GM19452 (cell line): Measurements from ENCODE around the gene RPGRIP1L.

Source experiments
- ATAC-seq: cut with Tn5 transposase; IDR thresholded peaks from one replicate; pipeline ENCODE4 v1.9.1; 2021; ENCODE audit not compliant: unreplicated experiment

Gene RPGRIP1L

DNA sequence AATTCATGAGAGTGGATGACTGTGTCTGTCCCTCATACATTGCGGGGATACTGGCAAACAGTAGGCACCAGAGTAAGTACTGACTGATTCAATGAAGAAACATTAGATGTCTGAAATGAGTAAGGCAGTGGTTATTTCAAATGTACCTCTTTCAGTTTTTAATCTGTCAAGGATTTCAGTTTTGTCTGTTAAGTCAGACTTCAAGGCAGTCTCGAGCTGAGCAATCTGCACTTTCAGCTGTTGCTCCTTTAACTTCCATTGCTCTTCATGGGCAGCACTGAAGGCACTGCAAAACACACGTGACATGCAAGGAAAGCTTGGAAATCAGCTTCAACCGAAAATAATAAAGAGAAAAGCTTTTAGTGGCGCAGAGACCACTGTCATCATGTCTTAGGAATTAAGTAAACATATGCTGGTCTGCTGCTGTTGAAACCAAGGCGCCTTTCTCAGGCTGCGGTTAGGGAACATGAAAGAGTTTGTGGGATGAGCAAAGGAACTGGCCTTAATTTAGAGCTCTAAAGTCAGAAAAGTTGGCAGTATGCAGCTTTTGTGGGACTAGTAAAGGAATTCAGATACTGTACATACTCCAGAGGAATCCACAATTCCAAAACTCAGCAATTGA, 38.8 kb downstream of the RPGRIP1L start:
- no peak for ATAC-seq

DNA sequence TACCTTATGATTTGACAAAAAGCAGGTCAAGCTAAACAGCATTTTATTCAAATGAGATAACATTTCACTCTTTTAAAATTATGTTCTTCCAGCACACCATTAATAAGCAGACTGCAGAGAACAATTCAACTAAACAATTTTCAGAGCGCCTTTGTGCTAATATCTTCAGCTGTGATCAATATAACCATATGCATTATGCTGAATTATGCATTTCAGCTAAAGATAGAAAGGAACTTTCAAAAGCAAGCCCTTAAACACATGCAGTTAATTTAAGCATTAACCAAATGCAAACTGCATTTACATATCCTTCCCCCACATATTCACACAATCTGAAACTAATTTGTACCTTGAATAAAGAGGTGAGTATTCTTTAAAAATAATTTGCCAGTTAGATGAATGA, 41.6 kb downstream of the RPGRIP1L start:
- ATAC-seq = no peak

DNA sequence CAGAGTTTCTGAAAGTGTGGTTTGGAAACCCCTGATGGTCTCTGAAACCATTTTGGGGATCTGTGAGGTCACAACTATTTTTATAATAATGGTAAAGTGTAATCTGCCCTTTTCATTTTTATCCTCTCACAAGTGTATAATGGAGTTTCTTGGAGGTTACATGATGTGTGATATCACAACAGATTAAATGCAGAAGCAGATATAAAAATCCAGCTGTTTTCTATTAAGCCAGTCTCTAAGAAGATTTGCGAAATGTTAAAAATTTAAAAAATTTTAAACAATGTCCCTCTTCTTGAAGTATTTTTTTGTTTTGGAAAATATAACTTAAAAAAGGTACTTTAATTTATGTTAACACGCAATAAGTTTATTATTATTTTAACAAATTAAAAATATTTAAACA, 48.7 kb downstream of the RPGRIP1L start:
- ATAC-seq = no peak

DNA sequence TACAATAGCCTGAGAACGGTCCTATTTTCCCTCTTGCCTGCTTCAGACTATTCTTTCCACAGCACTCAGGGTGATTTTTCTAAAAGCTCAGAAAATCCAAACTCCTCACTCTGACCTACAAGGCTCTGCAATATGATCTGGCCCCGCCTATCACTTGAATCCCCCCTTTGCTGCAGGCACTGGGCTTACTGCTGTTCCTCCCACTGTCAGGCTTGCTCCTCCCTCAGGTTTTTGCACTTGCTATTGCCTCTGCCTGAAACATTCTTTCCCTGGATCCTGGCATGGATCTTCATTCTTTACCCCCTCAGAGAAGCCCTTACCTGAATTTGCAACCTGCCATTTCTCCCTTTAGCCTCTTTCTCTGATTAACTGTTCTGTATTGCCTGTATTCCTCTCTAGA, 52.3 kb downstream of the RPGRIP1L start:
- no peak for ATAC-seq

DNA sequence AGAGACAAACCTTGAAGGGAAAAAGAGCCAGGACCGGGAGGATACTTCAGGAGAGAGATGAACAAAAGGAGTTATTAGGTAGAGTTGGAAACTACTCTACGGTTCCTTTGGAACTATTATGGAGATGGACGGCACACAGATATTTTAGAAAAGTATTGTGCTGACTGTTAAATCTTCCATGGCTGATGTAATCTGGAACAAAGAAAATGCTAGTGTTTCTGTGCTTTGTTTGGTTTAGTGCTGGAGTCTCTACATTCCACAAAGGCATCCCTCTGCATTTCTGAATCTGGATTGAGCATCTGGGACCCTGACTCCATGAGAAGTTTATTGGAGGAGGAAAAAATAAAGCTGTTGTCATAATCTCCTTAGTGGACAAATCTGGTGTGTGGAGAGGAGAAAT, 57.2 kb downstream of the RPGRIP1L start:
- no peak for ATAC-seq

GRCh38 chr16:53643474-53643873, 60.2 kb downstream of the RPGRIP1L start:
- no peak for ATAC-seq

DNA sequence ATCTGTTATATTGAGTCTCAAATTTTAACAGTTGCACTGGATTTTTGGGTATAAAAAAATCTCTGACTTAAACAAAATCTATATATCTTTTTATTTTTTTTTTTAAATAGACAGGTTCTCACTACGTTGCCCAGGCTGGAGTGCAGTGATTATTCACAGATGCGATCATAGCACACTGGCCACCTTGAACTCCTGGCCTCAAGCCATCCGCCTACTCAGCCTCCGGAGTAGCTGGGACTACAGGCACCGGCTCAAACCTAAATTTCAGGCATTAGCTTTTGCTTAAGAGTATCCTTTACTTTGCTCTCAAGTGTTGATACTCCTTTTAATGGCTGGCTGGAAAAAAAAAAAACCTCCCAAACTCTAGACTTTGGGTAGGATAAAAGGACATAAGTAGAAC, 61.6 kb downstream of the RPGRIP1L start:
- ATAC-seq = no peak

DNA sequence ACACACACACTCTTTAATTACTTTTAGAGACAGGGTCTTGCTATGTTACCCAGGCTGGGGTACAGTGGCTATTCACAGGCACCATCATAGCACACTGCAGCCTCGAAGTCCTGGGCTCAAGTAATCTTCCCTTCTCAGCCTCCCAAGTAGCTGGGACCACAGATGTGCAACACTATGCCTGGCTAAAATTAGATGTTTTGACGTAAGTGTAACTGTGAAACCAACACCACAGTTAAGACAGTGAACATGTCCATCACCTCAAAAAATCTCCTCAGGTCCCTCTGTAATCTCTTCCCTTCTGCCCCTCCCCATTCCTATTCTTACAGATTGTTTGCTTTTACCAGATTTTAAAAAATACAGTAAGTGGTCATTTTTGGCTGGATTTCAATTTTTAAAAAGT, 66.7 kb downstream of the RPGRIP1L start:
- ATAC-seq = no peak

GRCh38 chr16:53632526-53632925, 71.1 kb downstream of the RPGRIP1L start:
- no peak for ATAC-seq

DNA sequence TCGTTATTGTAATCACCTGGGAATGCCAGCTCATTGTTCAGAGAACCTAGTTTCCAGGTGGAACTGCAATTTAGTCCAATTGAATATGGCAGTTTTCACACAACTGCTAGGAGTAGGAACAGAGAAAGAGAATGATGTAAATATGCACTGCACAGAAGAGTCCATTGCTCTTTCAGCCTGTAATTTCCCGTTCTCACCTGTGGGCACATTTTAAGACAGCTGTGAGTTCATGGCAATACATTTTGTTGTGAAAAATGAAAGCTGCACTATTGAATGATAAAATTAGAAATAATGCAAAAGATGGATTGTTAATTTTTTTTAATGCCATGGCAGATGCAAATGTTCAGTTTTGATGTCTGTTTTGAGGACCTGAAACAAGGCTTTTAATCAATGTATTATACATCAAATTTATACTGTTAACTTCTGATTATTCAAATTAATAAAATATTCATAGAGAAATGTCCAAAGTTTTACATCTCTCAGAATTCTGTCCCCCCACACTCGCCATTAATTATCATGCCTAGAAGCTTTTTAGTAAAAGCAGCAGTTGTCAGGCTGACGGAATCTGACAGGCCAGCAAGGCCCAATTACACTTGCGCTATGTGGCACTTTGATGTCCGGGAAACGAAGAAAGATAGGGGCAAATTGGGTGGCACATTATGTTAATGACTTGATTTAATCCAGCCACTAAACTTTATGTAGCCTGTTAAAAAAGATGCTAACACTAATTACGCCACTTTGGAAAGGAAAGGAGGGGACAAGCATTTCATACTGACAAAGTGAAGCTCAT, 72.2 kb downstream of the RPGRIP1L start:
- ATAC-seq = no peak

- ATAC-seq = no peak
These were observed 73.9 kb downstream of the RPGRIP1L start for GRCh38 chr16:53629607-53630312.

GRCh38 chr16:53629151-53629550, 74.5 kb downstream of the RPGRIP1L start:
- no peak for ATAC-seq

DNA sequence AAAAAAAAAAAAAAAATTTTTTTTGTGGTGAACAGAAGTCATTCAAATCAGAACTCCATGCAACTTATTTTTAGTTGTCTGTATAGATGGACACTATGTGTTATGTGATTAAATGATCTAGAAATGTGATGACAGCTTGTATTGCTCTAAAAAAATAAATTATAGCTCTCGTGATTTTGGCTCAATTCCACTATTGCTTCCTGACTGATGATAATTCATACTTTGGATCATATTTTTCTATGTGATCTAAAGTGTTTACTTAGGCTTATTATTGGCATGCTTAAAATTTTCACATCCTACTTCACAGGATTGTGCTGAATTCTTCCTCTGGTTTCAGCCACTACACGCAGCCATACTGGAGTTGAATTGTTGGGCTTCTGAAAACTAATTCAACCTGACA, 76.8 kb downstream of the RPGRIP1L start:
- no peak for ATAC-seq

GRCh38 chr16:53626161-53626560, 77.5 kb downstream of the RPGRIP1L start:
- no peak for ATAC-seq

DNA sequence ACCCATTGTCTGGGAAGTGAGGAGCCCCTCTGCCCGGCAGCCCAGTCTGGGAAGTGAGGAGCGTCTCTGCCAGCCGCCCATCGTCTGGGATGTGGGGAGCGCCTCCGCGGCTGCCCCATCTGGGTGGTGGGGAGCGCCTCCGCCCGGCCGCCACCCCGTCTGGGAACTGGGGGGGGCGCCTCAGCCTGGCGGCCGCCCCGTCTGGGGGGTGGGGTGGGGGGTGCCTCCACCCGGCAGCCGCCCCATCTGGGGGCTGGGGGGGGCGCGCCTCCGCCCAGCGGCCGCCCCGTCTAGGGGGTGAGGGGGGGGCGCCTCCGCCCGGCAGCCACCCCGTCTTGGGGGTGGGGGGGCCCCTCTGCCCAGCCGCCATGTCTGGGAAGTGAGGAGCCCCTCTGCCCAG, 78.4 kb downstream of the RPGRIP1L start:
- no peak for ATAC-seq

GRCh38 chr16:53622315-53622714, 81.3 kb downstream of the RPGRIP1L start:
- no peak for ATAC-seq

DNA sequence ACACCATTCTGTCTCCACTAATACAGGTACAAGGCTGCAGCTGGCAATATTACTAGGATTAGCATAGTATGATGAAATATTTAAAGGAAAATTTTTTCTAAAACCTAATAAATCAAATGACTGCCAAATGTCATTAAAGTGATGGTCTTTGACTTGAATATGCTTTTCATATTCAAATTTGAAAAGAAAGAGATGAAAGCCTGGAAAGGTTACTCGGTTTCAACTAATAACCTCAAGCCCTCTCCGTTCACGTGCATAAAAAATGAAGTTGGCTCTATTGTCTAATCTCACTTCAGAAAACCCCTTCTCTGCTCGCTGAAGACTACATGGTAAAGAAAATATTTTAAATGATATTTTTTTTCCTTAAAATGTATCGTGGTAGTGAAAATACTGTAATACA, 83.2 kb downstream of the RPGRIP1L start:
- no peak for ATAC-seq

DNA sequence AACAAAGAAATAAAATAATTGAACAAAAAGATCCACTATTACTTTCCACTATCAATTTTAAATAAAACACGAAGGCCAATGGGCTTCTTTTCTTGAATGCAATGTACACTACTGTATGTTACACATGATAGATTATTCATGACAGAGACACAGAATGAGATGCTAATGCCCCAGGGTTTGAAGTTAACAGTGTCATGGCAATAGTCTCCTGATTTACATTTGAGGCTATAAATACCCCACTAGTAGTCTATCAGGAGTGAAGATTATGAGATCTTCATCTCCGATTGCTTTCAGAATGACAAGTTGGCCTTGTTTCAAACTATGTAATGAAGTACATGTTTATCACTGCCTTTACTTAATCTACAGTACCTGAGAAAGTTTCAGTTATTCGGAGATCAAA, 84.4 kb downstream of the RPGRIP1L start:
- ATAC-seq = no peak

GRCh38 chr16:53614346-53614745, 89.3 kb downstream of the RPGRIP1L start:
- no peak for ATAC-seq

- ATAC-seq = no peak
These were observed 91.7 kb downstream of the RPGRIP1L start for GRCh38 chr16:53612003-53612402.

GRCh38 chr16:53611179-53611696, 92.4 kb downstream of the RPGRIP1L start:
- no peak for ATAC-seq

GRCh38 chr16:53609536-53609935, 94.1 kb downstream of the RPGRIP1L start:
- no peak for ATAC-seq
